ENCODE results near the gene LTB4R. TPM values are rescaled to one million over a fixed set of nuclear protein-coding genes. Genes with fewer than 3 reads are reported as not detected.

Gene LTB4R
- total RNA-seq, 1 experiment from 2014 or later: 9.4 TPM

DNA sequence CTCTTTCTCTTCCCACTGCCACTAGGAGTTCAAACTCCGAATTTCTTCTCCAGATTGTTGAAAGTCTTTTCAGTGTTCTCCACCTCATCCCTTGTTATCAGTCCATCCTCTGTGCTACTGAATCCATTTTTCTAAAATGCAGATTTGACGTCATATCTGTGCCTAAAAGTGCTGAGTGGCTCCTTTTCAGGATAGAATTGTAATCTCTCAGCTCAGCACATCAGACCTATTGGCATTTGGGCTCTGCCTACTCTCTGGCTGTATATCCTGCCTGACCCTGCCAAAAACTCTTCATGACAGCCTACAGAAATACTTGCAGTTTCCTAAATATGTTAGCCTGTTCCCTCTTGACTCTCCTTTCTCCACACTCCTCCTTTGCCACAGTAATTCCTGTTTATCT lies 38.8 kb upstream of the LTB4R start:
- ATAC-seq (no peak), DNase-seq (ENCODE audit: low spot score) (no peak)
- Mint-ChIP-seq H3K27ac (no peak overlapping the region), H3K4me1 (peaks cover 16% of the 10 kb centered on the region), H3K27me3 (ENCODE audit: low read depth) (no peaks in the 10 kb centered on the region), H3K36me3 (no peaks in the 10 kb centered on the region), H3K9me3 (no peaks in the 10 kb centered on the region), H3K4me3 (peak overlapping the region; percentile 72)
- POLR2A ChIA-PET: interaction anchor here (1.2 kb wide), 1 partner anchor 59 kb away, joined by 4 read pairs; the partner anchor contains the start of gene CHMP4A
- CTCF ChIA-PET: interaction anchor here (1.9 to 5.8 kb wide), 6 partner anchors 8 to 215 kb away, joined by 6 to 77 read pairs (median 22); partner anchors contain the start of genes CIDEB, DHRS1, LTB4R and LTB4R2
- TF ChIP-seq PRDM15 (CRISPR knock-in tag; IDR thresholded peaks at IDR 0.05) (no peak), TEAD4 (CRISPR knock-in tag; IDR thresholded peaks at IDR 0.05) (no peak), FOXJ3 (CRISPR knock-in tag; IDR thresholded peaks at IDR 0.05; ENCODE audit: borderline replicate concordance) (no peak), ZBTB43 (CRISPR knock-in tag; IDR thresholded peaks at IDR 0.05) (no peak), CREM (CRISPR knock-in tag; IDR thresholded peaks at IDR 0.05) (no peak), NR2C2 (CRISPR knock-in tag; IDR thresholded peaks at IDR 0.05) (no peak), MXD4 (CRISPR knock-in tag; IDR thresholded peaks at IDR 0.05; ENCODE audit: borderline replicate concordance) (no peak), TEAD1 (CRISPR knock-in tag; IDR thresholded peaks at IDR 0.05) (no peak), ARID4B (CRISPR knock-in tag; IDR thresholded peaks at IDR 0.05; ENCODE audit: borderline replicate concordance) (no peak), ZNF423 (CRISPR knock-in tag; IDR thresholded peaks at IDR 0.05) (no peak), CBFB (CRISPR knock-in tag; IDR thresholded peaks at IDR 0.05; ENCODE audit: low read depth) (no peak), AFF4 (CRISPR knock-in tag; IDR thresholded peaks at IDR 0.05; ENCODE audit: borderline replicate concordance) (no peak)

All from WTC11 (cell line).